Measurements from ENCODE around the gene RPH3AL.

DNA sequence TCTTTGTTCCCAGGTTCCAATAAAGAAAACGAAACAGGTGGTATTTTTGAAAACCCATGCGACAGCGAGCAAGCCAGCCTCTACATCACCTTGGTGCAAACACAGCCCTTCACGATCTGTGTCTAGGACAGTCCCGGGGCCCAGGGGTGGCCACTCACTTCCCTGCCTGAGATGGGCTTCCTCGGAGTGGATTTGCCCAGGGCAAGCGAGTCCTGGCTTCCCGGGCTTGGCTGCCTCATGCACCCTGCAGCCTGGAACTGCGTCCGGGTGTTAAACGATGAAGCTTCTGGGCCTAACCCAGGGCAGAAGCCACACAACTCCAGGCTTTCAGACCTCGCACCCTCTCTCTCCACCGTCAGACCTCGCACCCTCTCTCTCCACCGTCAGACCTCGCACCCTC, 66.0 kb downstream of the RPH3AL start:
- TF ChIP-seq, protein P1, sequence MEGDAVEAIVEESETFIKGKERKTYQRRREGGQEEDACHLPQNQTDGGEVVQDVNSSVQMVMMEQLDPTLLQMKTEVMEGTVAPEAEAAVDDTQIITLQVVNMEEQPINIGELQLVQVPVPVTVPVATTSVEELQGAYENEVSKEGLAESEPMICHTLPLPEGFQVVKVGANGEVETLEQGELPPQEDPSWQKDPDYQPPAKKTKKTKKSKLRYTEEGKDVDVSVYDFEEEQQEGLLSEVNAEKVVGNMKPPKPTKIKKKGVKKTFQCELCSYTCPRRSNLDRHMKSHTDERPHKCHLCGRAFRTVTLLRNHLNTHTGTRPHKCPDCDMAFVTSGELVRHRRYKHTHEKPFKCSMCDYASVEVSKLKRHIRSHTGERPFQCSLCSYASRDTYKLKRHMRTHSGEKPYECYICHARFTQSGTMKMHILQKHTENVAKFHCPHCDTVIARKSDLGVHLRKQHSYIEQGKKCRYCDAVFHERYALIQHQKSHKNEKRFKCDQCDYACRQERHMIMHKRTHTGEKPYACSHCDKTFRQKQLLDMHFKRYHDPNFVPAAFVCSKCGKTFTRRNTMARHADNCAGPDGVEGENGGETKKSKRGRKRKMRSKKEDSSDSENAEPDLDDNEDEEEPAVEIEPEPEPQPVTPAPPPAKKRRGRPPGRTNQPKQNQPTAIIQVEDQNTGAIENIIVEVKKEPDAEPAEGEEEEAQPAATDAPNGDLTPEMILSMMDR (conservative IDR thresholded peaks at IDR 0.05; ENCODE audit: low read depth, low read length) = no peak
- TF ChIP-seq EZH2phosphoT487 (IDR thresholded peaks at IDR 0.05; ENCODE audit: borderline replicate concordance, low read length) = no peak

Measured in PC-3 (cell line).